ENCODE results near the gene OR52N1.

OR52N1 gene

GRCh38 chr11:5791165-5791564 lies at the start of gene OR52N1:
Gene OR52N1, minus strand, starts transcription at chr11:5791265. Its CDS starts 2,449 bp downstream, at chr11:5788816.
- TF ChIP-seq JUND (IDR thresholded peaks at IDR 0.05; ENCODE audit: low read depth): no peak

GRCh38 chr11:5837695-5838094 lies 46.6 kb upstream of the OR52N1 start:
- DNase-seq (ENCODE audit: low read depth in 1 of 2, low spot score in 1 of 2): no peak
- no peak for TF ChIP-seq JUND (IDR thresholded peaks at IDR 0.05; ENCODE audit: low read depth)
- in situ Hi-C loops (cut with HindIII; ENCODE audit: low pct_unique_long_range_greater_than_20kb, low sequenced_read_pairs): no loop called here

More at GRCh38 chr11:5791165-5791564, at the start of gene OR52N1:
- in situ Hi-C loops (cut with HindIII; ENCODE audit: low pct_unique_long_range_greater_than_20kb, low sequenced_read_pairs): no loop called here
- no peak for DNase-seq (ENCODE audit: low read depth in 1 of 2, low spot score in 1 of 2)

GRCh38 chr11:5833446-5833845 lies 42.4 kb upstream of the OR52N1 start:
- TF ChIP-seq JUND (IDR thresholded peaks at IDR 0.05; ENCODE audit: low read depth): no peak
- in situ Hi-C loops (cut with HindIII; ENCODE audit: low pct_unique_long_range_greater_than_20kb, low sequenced_read_pairs): no loop called here
- DNase-seq (ENCODE audit: low read depth in 1 of 2, low spot score in 1 of 2): no peak

GRCh38 chr11:5831196-5831829 lies 40.2 kb upstream of the OR52N1 start:
- in situ Hi-C loops (cut with HindIII; ENCODE audit: low pct_unique_long_range_greater_than_20kb, low sequenced_read_pairs): no loop called here
- TF ChIP-seq JUND (IDR thresholded peaks at IDR 0.05; ENCODE audit: low read depth): no peak
- DNase-seq (ENCODE audit: low read depth in 1 of 2, low spot score in 1 of 2): no peak

- no peak for TF ChIP-seq JUND (IDR thresholded peaks at IDR 0.05; ENCODE audit: low read depth)
- no peak for DNase-seq (ENCODE audit: low read depth in 1 of 2, low spot score in 1 of 2)
- in situ Hi-C loops (cut with HindIII; ENCODE audit: low pct_unique_long_range_greater_than_20kb, low sequenced_read_pairs): no loop called here
These were observed 27.3 kb upstream of the OR52N1 start for GRCh38 chr11:5818245-5818886.

GRCh38 chr11:5815534-5815933 lies 24.5 kb upstream of the OR52N1 start:
- no peak for DNase-seq (ENCODE audit: low read depth in 1 of 2, low spot score in 1 of 2)
- in situ Hi-C loops (cut with HindIII; ENCODE audit: low pct_unique_long_range_greater_than_20kb, low sequenced_read_pairs): no loop called here
- no peak for TF ChIP-seq JUND (IDR thresholded peaks at IDR 0.05; ENCODE audit: low read depth)

- TF ChIP-seq JUND (IDR thresholded peaks at IDR 0.05; ENCODE audit: low read depth): no peak
- DNase-seq (ENCODE audit: low read depth in 1 of 2, low spot score in 1 of 2): no peak
- in situ Hi-C loops (cut with HindIII; ENCODE audit: low pct_unique_long_range_greater_than_20kb, low sequenced_read_pairs): no loop called here
These were observed 19.1 kb upstream of the OR52N1 start for GRCh38 chr11:5809905-5810795.

- no peak for DNase-seq (ENCODE audit: low read depth in 1 of 2, low spot score in 1 of 2)
- in situ Hi-C loops (cut with HindIII; ENCODE audit: low pct_unique_long_range_greater_than_20kb, low sequenced_read_pairs): no loop called here
- TF ChIP-seq JUND (IDR thresholded peaks at IDR 0.05; ENCODE audit: low read depth): no peak
These were observed 18.1 kb upstream of the OR52N1 start for GRCh38 chr11:5809122-5809519.

- peak in 1 of 2 experiments; percentile 82 for DNase-seq (ENCODE audit: low read depth in 1 of 2, low spot score in 1 of 2)
- in situ Hi-C loops (cut with HindIII; ENCODE audit: low pct_unique_long_range_greater_than_20kb, low sequenced_read_pairs): no loop called here
- TF ChIP-seq JUND (IDR thresholded peaks at IDR 0.05; ENCODE audit: low read depth): no peak
These were observed 17.5 kb upstream of the OR52N1 start, which contains the start of gene OR52N2 for GRCh38 chr11:5808500-5809121. Gene OR52N2, plus strand, starts transcription at chr11:5808924. Its CDS starts 11,412 bp downstream, at chr11:5820336.

- DNase-seq (ENCODE audit: low read depth in 1 of 2, low spot score in 1 of 2): no peak
- in situ Hi-C loops (cut with HindIII; ENCODE audit: low pct_unique_long_range_greater_than_20kb, low sequenced_read_pairs): no loop called here
- no peak for TF ChIP-seq JUND (IDR thresholded peaks at IDR 0.05; ENCODE audit: low read depth)
These were observed 16.5 kb upstream of the OR52N1 start for GRCh38 chr11:5807580-5807979.

GRCh38 chr11:5803982-5804381 lies 12.9 kb upstream of the OR52N1 start:
- no peak for TF ChIP-seq JUND (IDR thresholded peaks at IDR 0.05; ENCODE audit: low read depth)
- no peak for DNase-seq (ENCODE audit: low read depth in 1 of 2, low spot score in 1 of 2)
- in situ Hi-C loops (cut with HindIII; ENCODE audit: low pct_unique_long_range_greater_than_20kb, low sequenced_read_pairs): no loop called here

- no peak for TF ChIP-seq JUND (IDR thresholded peaks at IDR 0.05; ENCODE audit: low read depth)
- no peak for DNase-seq (ENCODE audit: low read depth in 1 of 2, low spot score in 1 of 2)
- in situ Hi-C loops (cut with HindIII; ENCODE audit: low pct_unique_long_range_greater_than_20kb, low sequenced_read_pairs): no loop called here
These were observed 5.5 kb upstream of the OR52N1 start for GRCh38 chr11:5796541-5796940.

Data from T47D (cell line).